Measurements from ENCODE around the gene STRN3. TPM values are rescaled to one million over a fixed set of nuclear protein-coding genes. Genes with fewer than 3 reads are reported as not detected.

The STRN3 gene
- total and polyA plus RNA-seq, 2 experiments from 2014 or later, result 25.6 to 44.2 TPM

DNA sequence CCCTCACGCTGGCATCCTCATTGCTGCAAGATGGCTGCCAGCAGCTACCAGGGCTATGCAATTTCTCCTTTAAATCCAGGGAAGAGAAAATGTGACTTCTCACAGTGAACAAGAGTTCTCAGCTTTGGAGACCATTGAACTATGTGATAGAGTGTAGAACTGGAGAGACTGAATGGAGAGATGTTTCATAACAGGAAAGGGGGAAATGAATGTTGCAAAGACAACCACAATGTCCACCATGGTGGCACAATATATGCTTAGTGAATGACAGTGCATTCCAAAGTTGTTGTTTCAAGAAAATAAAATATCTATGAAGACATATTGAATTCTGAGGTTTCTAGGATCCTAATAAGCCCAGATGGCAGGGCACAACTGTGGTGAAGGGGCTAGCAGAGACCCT, 165.0 kb downstream of the STRN3 start:
- TF ChIP-seq EZH2 (IDR thresholded peaks at IDR 0.05; ENCODE audit: insufficient read depth, poor library complexity, severe bottlenecking) (no peak), EZH2phosphoT487 (IDR thresholded peaks at IDR 0.05; ENCODE audit: insufficient read depth, low read depth) (no peak)
- Histone ChIP-seq H3K79me2 (ENCODE audit: insufficient read depth) (no peaks in the 10 kb centered on the region), H3K4me1 (ENCODE audit: insufficient read depth) (no peaks in the 10 kb centered on the region), H3F3A (ENCODE audit: insufficient read depth) (no peaks in the 10 kb centered on the region), H3K27me3 (replicated peaks; ENCODE audit: insufficient read depth) (peaks cover 39% of the 10 kb centered on the region), H3K9ac (no peak overlapping the region), H3K9me3 (ENCODE audit: low read depth) (no peaks in the 10 kb centered on the region), H3K27ac (no peak overlapping the region), H4K20me1 (ENCODE audit: insufficient read depth) (no peaks in the 10 kb centered on the region), H3K36me3 (ENCODE audit: low read depth) (no peaks in the 10 kb centered on the region), H3K4me2 (ENCODE audit: unreplicated experiment) (no peak overlapping the region), H3K4me3 (no peak overlapping the region), H3K9me2 (ENCODE audit: insufficient read depth) (no peaks in the 10 kb centered on the region), H2AFZ (no peak overlapping the region)
- WGBS, 2 experiments (ENCODE audit: low coverage in 1 of 2, low lambda C conversion rate in 2 of 2, missing lambda C conversion rate in 2 of 2), result 6 to 9% methylated on average over 1 of the region's 1 CpG
- in situ Hi-C loops (cut with MboI), result no loop called here
- DNase-seq, result no peak

- no peak overlapping the region for H2AFZ ChIP-seq
- H4K20me1 ChIP-seq (ENCODE audit: insufficient read depth), result no peaks in the 10 kb centered on the region
- no peaks in the 10 kb centered on the region for H3K9me3 ChIP-seq (ENCODE audit: low read depth)
- no peak overlapping the region for H3K9ac ChIP-seq
- peaks cover 12% of the 10 kb centered on the region for H3K27me3 ChIP-seq (replicated peaks; ENCODE audit: insufficient read depth)
- H3K4me1 ChIP-seq (ENCODE audit: insufficient read depth), result no peaks in the 10 kb centered on the region
- H3K27ac ChIP-seq, result no peak overlapping the region
- TF ChIP-seq EZH2phosphoT487 (IDR thresholded peaks at IDR 0.05; ENCODE audit: insufficient read depth, low read depth) (no peak), EZH2 (IDR thresholded peaks at IDR 0.05; ENCODE audit: insufficient read depth, poor library complexity, severe bottlenecking) (no peak)
- H3K36me3 ChIP-seq (ENCODE audit: low read depth), result no peaks in the 10 kb centered on the region
- H3K79me2 ChIP-seq (ENCODE audit: insufficient read depth), result no peaks in the 10 kb centered on the region
- in situ Hi-C loops (cut with MboI), result no loop called here
- DNase-seq, result no peak
- no peak overlapping the region for H3K4me2 ChIP-seq (ENCODE audit: unreplicated experiment)
- no peak overlapping the region for H3K4me3 ChIP-seq
- 49 to 60% methylated on average over 6 of the region's 6 CpGs for WGBS, 2 experiments (ENCODE audit: low coverage in 1 of 2, low lambda C conversion rate in 2 of 2, missing lambda C conversion rate in 2 of 2)
- H3K9me2 ChIP-seq (ENCODE audit: insufficient read depth), result no peaks in the 10 kb centered on the region
- H3F3A ChIP-seq (ENCODE audit: insufficient read depth), result no peaks in the 10 kb centered on the region
These were observed 170.7 kb downstream of the STRN3 start for GRCh38 chr14:30855345-30856037.

DNA sequence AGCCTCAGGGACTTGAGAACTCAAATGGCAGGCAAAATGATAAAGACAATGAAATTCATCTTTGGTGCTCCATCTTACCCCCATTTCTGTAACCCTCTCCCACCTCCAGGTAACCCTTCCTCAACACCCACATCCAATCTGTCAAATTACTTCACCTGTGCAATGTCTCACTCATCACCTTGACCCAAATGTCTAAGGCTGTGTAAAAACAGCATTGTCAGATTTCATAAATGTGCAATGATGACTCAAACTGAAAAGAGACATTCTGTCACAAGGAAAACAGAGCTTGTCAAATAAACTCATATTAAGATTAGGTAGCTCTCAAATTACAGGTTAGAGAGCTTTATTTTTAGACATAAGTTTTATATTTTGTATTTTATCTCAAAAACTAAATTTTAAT, 171.7 kb downstream of the STRN3 start:
- Histone ChIP-seq H3K27ac (no peak overlapping the region), H2AFZ (no peak overlapping the region), H3K36me3 (ENCODE audit: low read depth) (no peaks in the 10 kb centered on the region), H3K9me3 (ENCODE audit: low read depth) (no peaks in the 10 kb centered on the region), H3K27me3 (replicated peaks; ENCODE audit: insufficient read depth) (peaks cover 12% of the 10 kb centered on the region), H3K4me3 (no peak overlapping the region), H3K9me2 (ENCODE audit: insufficient read depth) (no peaks in the 10 kb centered on the region), H3K9ac (no peak overlapping the region), H4K20me1 (ENCODE audit: insufficient read depth) (no peaks in the 10 kb centered on the region), H3K4me1 (ENCODE audit: insufficient read depth) (no peaks in the 10 kb centered on the region), H3K4me2 (ENCODE audit: unreplicated experiment) (no peak overlapping the region), H3F3A (ENCODE audit: insufficient read depth) (no peaks in the 10 kb centered on the region), H3K79me2 (ENCODE audit: insufficient read depth) (no peaks in the 10 kb centered on the region)
- TF ChIP-seq EZH2 (IDR thresholded peaks at IDR 0.05; ENCODE audit: insufficient read depth, poor library complexity, severe bottlenecking), result no peak
- TF ChIP-seq EZH2phosphoT487 (IDR thresholded peaks at IDR 0.05; ENCODE audit: insufficient read depth, low read depth), result no peak
- in situ Hi-C loops (cut with MboI), result no loop called here
- DNase-seq, result no peak

GRCh38 chr14:30853946-30854345, 172.2 kb downstream of the STRN3 start:
- no peak overlapping the region for H3K9ac ChIP-seq
- H4K20me1 ChIP-seq (ENCODE audit: insufficient read depth), result no peaks in the 10 kb centered on the region
- H3K9me3 ChIP-seq (ENCODE audit: low read depth), result no peaks in the 10 kb centered on the region
- no peaks in the 10 kb centered on the region for H3K9me2 ChIP-seq (ENCODE audit: insufficient read depth)
- H3K27ac ChIP-seq, result no peak overlapping the region
- in situ Hi-C loops (cut with MboI), result no loop called here
- H3K36me3 ChIP-seq (ENCODE audit: low read depth), result no peaks in the 10 kb centered on the region
- no peaks in the 10 kb centered on the region for H3K79me2 ChIP-seq (ENCODE audit: insufficient read depth)
- no peak overlapping the region for H3K4me3 ChIP-seq
- no peak overlapping the region for H2AFZ ChIP-seq
- H3K27me3 ChIP-seq (replicated peaks; ENCODE audit: insufficient read depth), result peaks cover 12% of the 10 kb centered on the region
- no peak overlapping the region for H3K4me2 ChIP-seq (ENCODE audit: unreplicated experiment)
- no peak for TF ChIP-seq EZH2phosphoT487 (IDR thresholded peaks at IDR 0.05; ENCODE audit: insufficient read depth, low read depth)
- TF ChIP-seq EZH2 (IDR thresholded peaks at IDR 0.05; ENCODE audit: insufficient read depth, poor library complexity, severe bottlenecking), result no peak
- H3K4me1 ChIP-seq (ENCODE audit: insufficient read depth), result no peaks in the 10 kb centered on the region
- no peaks in the 10 kb centered on the region for H3F3A ChIP-seq (ENCODE audit: insufficient read depth)
- DNase-seq, result no peak

- Histone ChIP-seq H3K4me1 (ENCODE audit: insufficient read depth) (no peaks in the 10 kb centered on the region), H3K36me3 (ENCODE audit: low read depth) (no peaks in the 10 kb centered on the region), H3F3A (ENCODE audit: insufficient read depth) (no peaks in the 10 kb centered on the region), H4K20me1 (ENCODE audit: insufficient read depth) (no peaks in the 10 kb centered on the region), H3K9ac (no peak overlapping the region), H3K4me3 (no peak overlapping the region), H3K27ac (no peak overlapping the region), H3K9me2 (ENCODE audit: insufficient read depth) (no peaks in the 10 kb centered on the region), H3K9me3 (ENCODE audit: low read depth) (no peaks in the 10 kb centered on the region), H2AFZ (no peak overlapping the region), H3K27me3 (replicated peaks; ENCODE audit: insufficient read depth) (0 out of 2 replicates have a peak, but pooled peaks cover 3% of the 10 kb centered on the region), H3K79me2 (ENCODE audit: insufficient read depth) (no peaks in the 10 kb centered on the region), H3K4me2 (ENCODE audit: unreplicated experiment) (no peak overlapping the region)
- in situ Hi-C loops (cut with MboI), result no loop called here
- WGBS, 2 experiments (ENCODE audit: low coverage in 1 of 2, low lambda C conversion rate in 2 of 2, missing lambda C conversion rate in 2 of 2), result 66 to 75% methylated on average over 1 of the region's 1 CpG
- no peak for DNase-seq
- no peak for TF ChIP-seq EZH2phosphoT487 (IDR thresholded peaks at IDR 0.05; ENCODE audit: insufficient read depth, low read depth)
- no peak for TF ChIP-seq EZH2 (IDR thresholded peaks at IDR 0.05; ENCODE audit: insufficient read depth, poor library complexity, severe bottlenecking)
These were observed 176.2 kb downstream of the STRN3 start for GRCh38 chr14:30849983-30850382.

Measured in GM23248 (cell line).